Lung (tissue), 12 donors: ENCODE data around the gene MAP4K3. TPM values are rescaled to one million over a fixed set of nuclear protein-coding genes. Genes with fewer than 3 reads are reported as not detected.
"Not testable (repeated sequence)": the region's sequence is repeated elsewhere in the genome, so short reads cannot be mapped to it uniquely, and the experiment has no call there.

Experiments
- ATAC-seq: fragments of 200-7000 bp; cut with Tn5 transposase; one replicate; pipeline ENCODE4 v1.9.1; 2020; ENCODE audit warnings: moderate number of reproducible peaks; ENCODE audit not compliant: insufficient read depth, low FRiP score
- DNase-seq, 3 donors: peaks; one replicate each; pipeline ENCODE4 v3.0.0-alpha.2; 2013 to 2017
- H3K27ac ChIP-seq, 2 donors: one replicate each; pipeline ENCODE4 v1.5.1; 2013; ENCODE audit warnings: mild to moderate bottlenecking in 2 of 2, moderate library complexity in 2 of 2, control low read depth in 1 of 2, inconsistent platforms in 1 of 2, low read depth in 1 of 2, low read length in 1 of 2
- H3K27me3 ChIP-seq, 3 donors: one replicate each; pipeline ENCODE4 v1.5.1; 2013; ENCODE audit warnings: low read length in 2 of 3; ENCODE audit not compliant: control insufficient read depth in 3 of 3, insufficient read depth in 3 of 3
- H3K36me3 ChIP-seq, 4 donors: one replicate each; pipeline ENCODE4 v1.5.1; 2013; ENCODE audit warnings: low read length in 4 of 4, mild to moderate bottlenecking in 1 of 4, moderate library complexity in 1 of 4; ENCODE audit not compliant: control insufficient read depth in 4 of 4, insufficient read depth in 4 of 4
- H3K4me1 ChIP-seq, 5 donors: one replicate each; pipeline ENCODE4 v1.5.1; 2013; ENCODE audit warnings: low read length in 5 of 5, mild to moderate bottlenecking in 2 of 5, moderate library complexity in 1 of 5; ENCODE audit not compliant: control insufficient read depth in 5 of 5, insufficient read depth in 5 of 5
- H3K4me3 ChIP-seq: one replicate; pipeline ENCODE4 v1.5.1; 2013; ENCODE audit warnings: mild to moderate bottlenecking, control low read depth, moderate library complexity
- H3K9ac ChIP-seq, 2 donors: one replicate each; pipeline ENCODE4 v1.5.1; 2013; ENCODE audit warnings: low read length in 2 of 2, control low read depth in 1 of 2; ENCODE audit not compliant: insufficient read depth in 1 of 2
- H3K9me3 ChIP-seq, 4 donors: one replicate each; pipeline ENCODE4 v1.5.1; 2013; ENCODE audit warnings: low read length in 3 of 4, mild to moderate bottlenecking in 1 of 4, moderate library complexity in 1 of 4; ENCODE audit not compliant: control insufficient read depth in 4 of 4, insufficient read depth in 3 of 4
- WGBS, 2 donors: extraction: QIAGEN DNeasy Blood & Tissue Kit; methylation state at CpG; one replicate each; pipeline ENCODE4 v1.1.7; 2013; 5-methylcytosine and 5-hydroxymethylcytosine counted together
- polyA plus RNA-seq, 2 donors: library from polyadenylated mRNA; stranded (reverse); fragments of 200-250 nt; gene quantifications; one replicate each; pipeline ENCODE4 v1.2.1, GENCODE V29; 2013
- total RNA-seq, 2 donors: library from RNA; depleted of rRNA in 1 of 2; stranded (reverse); fragments of >200 nt in 1 of 2; gene quantifications; one replicate each; pipeline ENCODE4 v1.2.1, GENCODE V29; 2014 to 2021
- TF ChIP-seq, protein P1 (sequence below): IDR thresholded peaks from 2 replicates; pipeline ENCODE4 v1.5.1; 2012; ENCODE audit warnings: mild to moderate bottlenecking; ENCODE audit errors: control extremely low read depth, extremely low read depth
- donor health status: control.
- donor health status: control.
- donor health status: Bipolar disorder and iron deficiency.
- donor health status: healthy.
- donor health status: DM: yes; HTN: yes; CAD: no.

Gene MAP4K3
- total and polyA plus RNA-seq, 4 donors, result 9.9 to 97.9 (median 27.1) TPM

DNA sequence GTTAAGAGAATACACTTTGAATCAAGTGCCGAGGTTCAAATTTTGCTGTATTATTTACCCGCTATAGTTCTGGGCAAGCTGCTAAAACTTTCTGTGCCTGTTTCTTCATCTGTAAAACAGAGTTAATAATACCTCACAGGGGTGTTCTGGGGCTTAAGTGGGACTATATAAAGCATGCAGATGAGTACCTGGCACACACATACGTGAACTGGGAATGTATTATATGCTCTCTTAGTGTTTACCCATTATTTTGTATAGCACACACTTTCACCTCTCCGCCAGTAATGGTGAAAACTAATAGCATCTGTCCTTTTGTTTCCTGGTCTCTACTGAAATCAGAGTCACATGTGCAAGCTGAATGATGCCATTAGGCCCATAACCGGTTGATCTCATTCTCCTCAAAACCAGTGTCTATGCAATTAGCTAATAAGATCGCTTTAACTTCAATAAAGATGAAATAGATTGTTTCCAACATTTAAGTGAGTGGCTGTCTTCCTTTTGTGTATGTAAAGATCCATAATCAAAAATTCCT, 189.5 kb downstream of the MAP4K3 start:
- Histone ChIP-seq H3K9me3 (peaks cover 0 to 2% (median 0%) of the 10 kb centered on the region in 4 donors), H3K9ac (no peak overlapping the region), H3K4me1 (peaks cover 0 to 5% (median 0%) of the 10 kb centered on the region in 5 donors), H3K36me3 (peaks cover 4 to 19% (median 13%) of the 10 kb centered on the region in 4 donors), H3K27ac (no peak overlapping the region), H3K27me3 (no peaks in the 10 kb centered on the region), H3K4me3 (no peak overlapping the region)
- TF ChIP-seq, protein P1, sequence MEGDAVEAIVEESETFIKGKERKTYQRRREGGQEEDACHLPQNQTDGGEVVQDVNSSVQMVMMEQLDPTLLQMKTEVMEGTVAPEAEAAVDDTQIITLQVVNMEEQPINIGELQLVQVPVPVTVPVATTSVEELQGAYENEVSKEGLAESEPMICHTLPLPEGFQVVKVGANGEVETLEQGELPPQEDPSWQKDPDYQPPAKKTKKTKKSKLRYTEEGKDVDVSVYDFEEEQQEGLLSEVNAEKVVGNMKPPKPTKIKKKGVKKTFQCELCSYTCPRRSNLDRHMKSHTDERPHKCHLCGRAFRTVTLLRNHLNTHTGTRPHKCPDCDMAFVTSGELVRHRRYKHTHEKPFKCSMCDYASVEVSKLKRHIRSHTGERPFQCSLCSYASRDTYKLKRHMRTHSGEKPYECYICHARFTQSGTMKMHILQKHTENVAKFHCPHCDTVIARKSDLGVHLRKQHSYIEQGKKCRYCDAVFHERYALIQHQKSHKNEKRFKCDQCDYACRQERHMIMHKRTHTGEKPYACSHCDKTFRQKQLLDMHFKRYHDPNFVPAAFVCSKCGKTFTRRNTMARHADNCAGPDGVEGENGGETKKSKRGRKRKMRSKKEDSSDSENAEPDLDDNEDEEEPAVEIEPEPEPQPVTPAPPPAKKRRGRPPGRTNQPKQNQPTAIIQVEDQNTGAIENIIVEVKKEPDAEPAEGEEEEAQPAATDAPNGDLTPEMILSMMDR, result no peak
- WGBS, 2 donors, result 77% methylated on average over 6 of the region's 6 CpGs
- ATAC-seq (no peak), DNase-seq (no peak)

DNA sequence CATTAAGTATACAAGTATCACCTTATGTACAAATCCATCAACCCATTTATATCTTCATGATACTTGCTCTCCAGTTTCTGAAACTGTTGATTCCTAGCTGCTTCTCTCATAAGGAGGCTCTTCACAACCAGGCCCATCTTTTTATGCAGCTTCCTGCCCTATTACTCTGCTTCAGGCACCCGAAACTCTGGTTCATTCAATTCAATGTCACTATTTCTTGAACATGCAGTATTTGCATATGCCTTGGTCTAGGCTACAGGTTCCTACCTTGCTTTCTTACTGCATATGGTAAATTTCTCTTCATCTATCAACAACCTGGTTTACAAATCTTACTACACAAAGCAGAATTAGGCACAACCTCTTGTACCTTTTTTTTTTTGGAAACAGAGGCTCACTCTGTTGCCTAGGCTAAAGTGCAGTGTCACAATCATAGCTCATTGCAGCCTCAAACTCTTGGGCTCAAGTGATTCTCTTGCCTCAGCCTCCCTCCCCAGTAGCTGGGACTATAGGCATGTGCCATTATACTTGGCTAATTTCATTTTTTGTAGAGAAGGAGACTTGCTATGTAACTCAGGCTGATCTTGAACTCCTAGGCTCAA, 190.6 kb downstream of the MAP4K3 start:
- Histone ChIP-seq H3K4me3 (no peak overlapping the region), H3K4me1 (peaks cover 0 to 5% (median 0%) of the 10 kb centered on the region in 5 donors), H3K27me3 (no peaks in the 10 kb centered on the region), H3K9me3 (peaks cover 0 to 2% (median 0%) of the 10 kb centered on the region in 4 donors), H3K27ac (no peak overlapping the region), H3K36me3 (peaks cover 4 to 12% (median 9%) of the 10 kb centered on the region in 4 donors), H3K9ac (no peak overlapping the region)
- TF ChIP-seq, protein P1, result no peak
- WGBS, 2 donors, result 91 to 92% methylated on average over 1 of the region's 1 CpG
- ATAC-seq (no peak), DNase-seq (no peak)

DNA sequence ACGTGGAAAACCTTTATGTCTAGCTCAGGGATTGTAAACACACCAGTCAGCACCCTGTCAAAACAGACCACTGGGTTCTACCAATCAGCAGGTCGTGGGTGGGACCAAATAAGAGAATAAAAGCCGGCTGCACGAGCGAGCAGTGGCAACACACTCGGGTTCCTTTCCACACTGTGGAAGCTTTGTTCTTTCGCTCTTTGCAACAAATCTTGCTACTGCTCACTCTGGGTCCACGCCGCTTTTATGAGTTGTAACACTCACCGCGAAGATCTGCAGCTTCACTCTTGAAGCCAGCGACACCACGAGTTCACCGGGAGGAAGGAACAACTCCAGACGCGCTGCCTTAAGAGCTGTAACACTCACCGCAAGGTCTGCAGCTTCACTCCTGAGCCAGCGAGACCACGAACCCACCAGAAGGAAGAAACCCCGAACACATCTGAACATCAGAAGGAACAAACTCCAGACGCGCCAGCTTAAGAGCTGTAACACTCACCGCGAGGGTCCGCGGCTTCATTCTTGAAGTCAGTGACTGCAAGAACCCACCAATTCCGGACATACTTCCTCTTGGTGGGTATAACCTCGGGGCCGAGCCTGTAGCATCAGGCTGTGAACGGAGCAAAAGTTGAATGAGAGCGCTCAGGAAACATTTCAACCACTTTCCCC, 192.0 kb downstream of the MAP4K3 start:
- ATAC-seq, H3K4me3 ChIP-seq, DNase-seq, H3K27me3 ChIP-seq, H3K27ac ChIP-seq, H3K9ac ChIP-seq, H3K9me3 ChIP-seq, H3K36me3 ChIP-seq, H3K4me1 ChIP-seq: not testable (repeated sequence)
- WGBS, 2 donors, result 54 to 80% methylated on average over 31 of the region's 31 CpGs

DNA sequence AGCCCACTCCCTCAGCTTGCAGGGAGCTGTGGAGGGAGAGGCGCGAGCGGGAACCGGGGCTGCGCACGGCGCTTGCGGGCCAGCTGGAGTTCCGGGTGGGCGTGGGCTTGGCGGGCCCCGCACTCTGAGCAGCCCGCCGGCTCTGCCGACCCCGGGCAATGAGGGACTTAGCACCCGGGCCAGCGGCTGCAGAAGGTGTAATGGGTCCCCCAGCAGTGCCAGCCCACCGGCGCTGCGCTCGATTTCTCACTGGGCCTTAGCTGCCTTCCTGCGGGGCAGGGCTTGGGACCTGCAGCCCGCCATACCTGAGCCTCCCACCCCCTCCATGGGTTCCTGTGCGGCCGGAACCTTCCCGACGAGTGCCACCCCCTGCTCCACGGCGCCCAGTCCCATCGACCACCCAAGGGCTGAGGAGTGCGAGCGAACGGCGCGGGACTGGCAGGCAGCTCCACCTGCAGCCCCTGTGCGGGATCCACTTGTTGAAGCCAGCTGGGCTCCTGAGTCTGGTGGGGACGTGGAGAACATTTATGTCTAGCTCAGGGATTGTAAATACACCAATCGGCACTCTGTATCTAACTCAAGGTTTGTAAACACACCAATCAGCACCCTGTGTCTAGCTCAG, 192.7 kb downstream of the MAP4K3 start:
- not testable (repeated sequence) for DNase-seq

More for the DNA sequence above, 192.7 kb downstream of the MAP4K3 start:
- not testable (repeated sequence) for H3K27ac ChIP-seq, H3K27me3 ChIP-seq, H3K9me3 ChIP-seq, ATAC-seq, H3K36me3 ChIP-seq, H3K4me1 ChIP-seq, H3K4me3 ChIP-seq, H3K9ac ChIP-seq
- 93% methylated on average over 39 of the region's 39 CpGs for WGBS, 2 donors
